ENCODE measurements around the gene ABCC11. TPM values are rescaled to one million over a fixed set of nuclear protein-coding genes. Genes with fewer than 3 reads are reported as not detected.

Gene ABCC11
- total and polyA plus RNA-seq, 2 of the 4 experiments (the other 2 are of a cell fraction): 0.09 to 0.18 TPM

DNA sequence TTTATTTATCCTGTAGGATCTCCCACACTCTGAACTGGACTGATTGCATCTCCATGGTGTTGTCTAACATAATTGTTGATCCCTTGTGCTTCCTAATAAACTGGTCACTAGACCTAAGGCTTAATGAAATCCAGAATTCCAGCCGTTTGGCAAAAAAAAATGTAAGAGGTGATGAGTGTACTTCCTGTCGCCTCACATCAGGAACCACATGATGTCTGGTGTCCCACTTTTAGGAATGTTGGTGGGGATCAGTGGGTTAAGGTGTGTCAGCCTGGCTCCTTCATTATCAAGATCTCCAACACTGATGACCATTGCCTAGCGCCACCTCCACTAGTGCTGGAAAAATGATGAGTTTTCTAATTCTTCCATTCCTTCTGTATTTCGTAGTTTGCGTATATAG is 21.9 kb downstream of the ABCC11 start:
- no peak overlapping the region for H3K4me3 ChIP-seq (ENCODE audit: insufficient read depth, low read depth, low read length)
- dilution Hi-C loops (cut with HindIII; ENCODE audit: low sequenced_read_pairs, unreplicated experiment) (no loop called here), intact Hi-C loops (cut with micrococcal nuclease) (no loop called here), in situ Hi-C loops (cut with MboI; ENCODE audit: low sequenced_read_pairs) (no loop called here)
- H3K27ac ChIP-seq (ENCODE audit: insufficient read depth, low read length): no peak overlapping the region
- no peaks in the 10 kb centered on the region; the same call in 1 of the 2 replicates for H3K9me1 ChIP-seq (ENCODE audit: insufficient read depth, low read length)
- no peak overlapping the region for H3K9ac ChIP-seq (ENCODE audit: low read depth, low read length)
- BruUV-seq (replicated peaks): no TSS peak
- H3K9me3 ChIP-seq (ENCODE audit: control insufficient read depth, insufficient read depth, low read length): no peaks in the 10 kb centered on the region
- no peak overlapping the region for H4K5ac ChIP-seq (ENCODE audit: low read depth, low read length)
- TF ChIP-seq, protein P1, sequence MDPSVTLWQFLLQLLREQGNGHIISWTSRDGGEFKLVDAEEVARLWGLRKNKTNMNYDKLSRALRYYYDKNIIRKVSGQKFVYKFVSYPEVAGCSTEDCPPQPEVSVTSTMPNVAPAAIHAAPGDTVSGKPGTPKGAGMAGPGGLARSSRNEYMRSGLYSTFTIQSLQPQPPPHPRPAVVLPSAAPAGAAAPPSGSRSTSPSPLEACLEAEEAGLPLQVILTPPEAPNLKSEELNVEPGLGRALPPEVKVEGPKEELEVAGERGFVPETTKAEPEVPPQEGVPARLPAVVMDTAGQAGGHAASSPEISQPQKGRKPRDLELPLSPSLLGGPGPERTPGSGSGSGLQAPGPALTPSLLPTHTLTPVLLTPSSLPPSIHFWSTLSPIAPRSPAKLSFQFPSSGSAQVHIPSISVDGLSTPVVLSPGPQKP (IDR thresholded peaks at IDR 0.05; ENCODE audit: borderline replicate concordance, low read depth, low read length): no peak
- no peak for TF ChIP-seq POLR2A (IDR thresholded peaks at IDR 0.05; ENCODE audit: low read depth, low read length)
- H3K27me3 ChIP-seq (ENCODE audit: control insufficient read depth, insufficient read depth, low read length): peaks cover 12% of the 10 kb centered on the region
- DNase-seq (peak; percentile 8), ATAC-seq (ENCODE audit: low read depth) (no peak)
- H2AK5ac ChIP-seq (ENCODE audit: low read depth, low read length): no peak overlapping the region
- H3K4ac ChIP-seq (ENCODE audit: low read depth, low read length): no peak overlapping the region
- H2AK9ac ChIP-seq (replicated peaks; ENCODE audit: low read depth, low read length, poor library complexity): no peak overlapping the region
- H2BK120ac ChIP-seq (ENCODE audit: low read depth, low read length): no peak overlapping the region
- no peak overlapping the region for H4K8ac ChIP-seq (ENCODE audit: low read depth in 2 of 2, low read length in 2 of 2)
- no peak overlapping the region for H2AFZ ChIP-seq (replicated peaks; ENCODE audit: low read length, poor library complexity)
- no peak overlapping the region for H2BK20ac ChIP-seq (ENCODE audit: low read depth, low read length)
- H3K56ac ChIP-seq (ENCODE audit: extremely low read depth, insufficient read depth, low read length): no peak overlapping the region
- no peak overlapping the region for H2BK5ac ChIP-seq (ENCODE audit: low read depth, low read length, poor library complexity, severe bottlenecking)
- CTCF ChIA-PET: no interaction called here
- no CpG with 5 or more reads among the region's 5 CpGs for WGBS, 2 experiments (ENCODE audit: extremely low coverage in 2 of 2, insufficient read length in 1 of 2)
- no peaks in the 10 kb centered on the region for H3K79me1 ChIP-seq (ENCODE audit: low read depth in 1 of 2, low read length in 2 of 2)
- no peaks in the 10 kb centered on the region for H3K4me1 ChIP-seq (ENCODE audit: control insufficient read depth, insufficient read depth, low read length)
- H3K4me2 ChIP-seq (ENCODE audit: low read depth, low read length): no peak overlapping the region
- H3K14ac ChIP-seq (replicated peaks; ENCODE audit: low read depth, low read length): no peak overlapping the region
- no peaks in the 10 kb centered on the region for H4K20me1 ChIP-seq (ENCODE audit: insufficient read depth, low read length)
- H4K91ac ChIP-seq (ENCODE audit: insufficient read depth, low read depth, low read length): no peak overlapping the region
- no peak overlapping the region for H3K18ac ChIP-seq (ENCODE audit: low read depth, low read length)
- POLR2A ChIA-PET (ENCODE audit: unreplicated experiment): interaction anchor here (0.5 kb wide), 1 partner anchor 1725 kb away, joined by 3 read pairs; no protein-coding TSS in a partner anchor
- H3K36me3 ChIP-seq (ENCODE audit: control insufficient read depth, insufficient read depth, low read length): no peaks in the 10 kb centered on the region
- H3K23ac ChIP-seq (ENCODE audit: low read depth, low read length): no peak overlapping the region
- H2BK15ac ChIP-seq (ENCODE audit: low read depth, low read length): no peak overlapping the region

All from IMR-90 (cell line).